Trophoblast cell (in vitro differentiated cells and primary cell): Measurements from ENCODE around the gene SLIT1.

ENCODE experiments used
- DNase-seq, 2 donors: peaks; one replicate each; pipeline ENCODE4 v3.0.0-alpha.2; 2016
- H2AFZ ChIP-seq: 2 replicates; pipeline ENCODE4 v1.6.1; 2013; ENCODE audit warnings: low read length, moderate library complexity, mild to moderate bottlenecking; ENCODE audit not compliant: insufficient read depth, poor library complexity
- H2AK5ac ChIP-seq: 2 replicates; pipeline ENCODE4 v1.6.1; 2013; ENCODE audit warnings: mild to moderate bottlenecking, low read length
- H2BK120ac ChIP-seq: 2 replicates; pipeline ENCODE4 v1.6.1; 2013; ENCODE audit warnings: low read length, mild to moderate bottlenecking, moderate library complexity; ENCODE audit not compliant: insufficient read depth, poor library complexity
- H2BK12ac ChIP-seq: 2 replicates; pipeline ENCODE4 v1.6.1; 2013; ENCODE audit warnings: mild to moderate bottlenecking, low read length, moderate library complexity
- H2BK5ac ChIP-seq: 2 replicates; pipeline ENCODE4 v1.6.1; 2013; ENCODE audit warnings: low read length, low read depth, moderate library complexity, mild to moderate bottlenecking; ENCODE audit not compliant: poor library complexity
- H3K14ac ChIP-seq: 2 replicates; pipeline ENCODE4 v1.6.1; 2013; ENCODE audit warnings: mild to moderate bottlenecking, low read length
- H3K18ac ChIP-seq: 2 replicates; pipeline ENCODE4 v1.6.1; 2013; ENCODE audit warnings: mild to moderate bottlenecking, low read length
- H3K23ac ChIP-seq: 2 replicates; pipeline ENCODE4 v1.6.1; 2013; ENCODE audit warnings: low read length
- H3K27ac ChIP-seq: 2 replicates; pipeline ENCODE4 v1.5.1; 2013; ENCODE audit warnings: low read depth, mild to moderate bottlenecking, inconsistent platforms, low read length, moderate library complexity
- H3K27me3 ChIP-seq: 2 replicates; pipeline ENCODE4 v1.6.1; 2013; ENCODE audit warnings: inconsistent platforms, mild to moderate bottlenecking, low read length, moderate library complexity; ENCODE audit not compliant: insufficient read depth
- H3K36me3 ChIP-seq, 2 experiments: 1 replicate in 1 of 2; 2 replicates in 1 of 2; pipeline ENCODE4 v1.6.1; 2013; ENCODE audit warnings: low read length in 2 of 2, mild to moderate bottlenecking in 2 of 2, moderate library complexity in 1 of 2; ENCODE audit not compliant: insufficient read depth in 2 of 2, control insufficient read depth in 1 of 2
- H3K4ac ChIP-seq: 2 replicates; pipeline ENCODE4 v1.6.1; 2013; ENCODE audit warnings: low read depth, mild to moderate bottlenecking, low read length, moderate library complexity
- H3K4me1 ChIP-seq, 2 experiments: 1 replicate in 1 of 2; 2 replicates in 1 of 2; pipeline ENCODE4 v1.6.1; 2013; ENCODE audit warnings: low read length in 2 of 2, mild to moderate bottlenecking in 2 of 2, moderate library complexity in 1 of 2; ENCODE audit not compliant: insufficient read depth in 2 of 2, control insufficient read depth in 1 of 2
- H3K4me2 ChIP-seq: 2 replicates; pipeline ENCODE4 v1.6.1; 2013; ENCODE audit warnings: inconsistent platforms, mild to moderate bottlenecking, low read length, moderate library complexity
- H3K4me3 ChIP-seq: 2 replicates; pipeline ENCODE4 v1.5.1; 2013; ENCODE audit warnings: mild to moderate bottlenecking, low read depth, low read length, inconsistent platforms
- H3K79me1 ChIP-seq: one replicate; pipeline ENCODE4 v1.6.1; 2013; ENCODE audit warnings: low read length
- H3K79me2 ChIP-seq: 2 replicates; pipeline ENCODE4 v1.6.1; 2013; ENCODE audit warnings: low read length, mild to moderate bottlenecking; ENCODE audit not compliant: control insufficient read depth, insufficient read depth, poor library complexity
- H3K9ac ChIP-seq: 2 replicates; pipeline ENCODE4 v1.6.1; 2013; ENCODE audit warnings: mild to moderate bottlenecking, low read length
- H3K9me3 ChIP-seq: 2 replicates; pipeline ENCODE4 v1.6.1; 2013; ENCODE audit warnings: low read depth, mild to moderate bottlenecking, control low read depth, inconsistent platforms, low read length; ENCODE audit not compliant: insufficient read depth
- H4K12ac ChIP-seq: 2 replicates; pipeline ENCODE4 v1.6.1; 2013; ENCODE audit warnings: low read depth, mild to moderate bottlenecking, low read length, moderate library complexity
- H4K8ac ChIP-seq: 2 replicates; pipeline ENCODE4 v1.6.1; 2013; ENCODE audit warnings: low read depth, mild to moderate bottlenecking, low read length, moderate library complexity
- H4K91ac ChIP-seq: one replicate; pipeline ENCODE4 v1.6.1; 2013; ENCODE audit warnings: low read depth, mild to moderate bottlenecking, low read length, moderate library complexity
- WGBS: extraction: QIAGEN DNeasy Blood & Tissue Kit; methylation state at CpG from one replicate; pipeline ENCODE4 v1.1.7; 2013; ENCODE audit warnings: missing lambda C conversion rate; ENCODE audit not compliant: insufficient read length, insufficient coverage; ENCODE audit errors: extremely low coverage; 5-methylcytosine and 5-hydroxymethylcytosine counted together

SLIT1 gene

DNA sequence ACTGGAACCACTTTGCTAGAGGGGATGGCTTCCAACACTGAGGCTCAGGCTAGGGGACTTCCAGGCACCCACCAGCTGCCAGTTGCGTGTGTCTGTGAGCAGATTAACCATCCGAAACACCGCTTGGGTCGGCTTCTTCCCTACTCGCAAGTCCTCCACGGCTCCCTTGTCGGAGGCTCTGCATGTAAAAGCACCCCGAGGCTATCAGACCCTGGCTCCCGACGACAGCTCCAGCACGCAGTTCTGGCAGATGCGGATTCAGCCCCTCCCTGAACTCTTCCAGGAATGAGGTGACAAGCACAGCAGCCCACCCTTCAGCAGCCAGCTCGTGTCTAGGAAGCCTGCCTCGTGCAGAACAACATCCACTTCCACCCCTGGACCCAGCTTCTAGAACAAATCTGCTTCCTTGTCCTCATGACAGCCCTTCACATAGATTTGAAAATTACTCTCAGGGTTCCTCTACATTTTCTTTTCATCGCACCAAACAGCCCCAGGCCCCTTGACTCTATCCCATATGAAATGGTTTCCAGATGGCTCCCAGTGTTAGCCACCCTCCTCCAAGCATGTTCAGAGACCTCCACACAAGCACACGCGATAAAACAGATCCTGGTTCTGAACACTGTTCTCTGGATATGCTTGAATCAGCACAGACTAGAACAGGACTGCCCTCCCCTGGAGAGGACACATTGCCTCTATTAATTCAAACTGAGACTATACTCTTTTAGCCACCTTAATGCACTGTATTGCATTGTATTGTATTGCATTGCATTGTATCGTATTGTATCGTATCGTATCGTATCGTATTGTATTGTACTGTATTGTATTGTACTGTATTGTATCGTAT, 44.6 kb downstream of the SLIT1 start:
- Histone ChIP-seq H4K8ac (no peak overlapping the region), H2BK5ac (no peak overlapping the region), H3K79me2 (no peaks in the 10 kb centered on the region), H2BK12ac (no peak overlapping the region), H3K4ac (no peak overlapping the region), H3K27ac (no peak overlapping the region), H2AFZ (no peak overlapping the region), H4K91ac (no peak overlapping the region), H3K4me2 (no peak overlapping the region), H3K23ac (no peak overlapping the region), H3K14ac (no peak overlapping the region), H3K27me3 (peaks cover 3% of the 10 kb centered on the region), H3K18ac (no peak overlapping the region), H3K36me3 (no peaks in the 10 kb centered on the region), H3K9ac (no peak overlapping the region), H3K4me3 (no peak overlapping the region), H2AK5ac (no peak overlapping the region), H3K79me1 (no peaks in the 10 kb centered on the region), H2BK120ac (no peak overlapping the region), H3K4me1 (peaks cover 0 to 3% of the 10 kb centered on the region in 2 experiments), H4K12ac (no peak overlapping the region), H3K9me3 (no peaks in the 10 kb centered on the region)
- DNase-seq: no peak
- no CpG with 5 or more reads among the region's 23 CpGs for WGBS

GRCh38 chr10:97140049-97140846, 45.5 kb downstream of the SLIT1 start:
- no peak overlapping the region for H3K23ac ChIP-seq
- peaks cover 3% of the 10 kb centered on the region for H3K27me3 ChIP-seq
- no peak overlapping the region for H3K4me2 ChIP-seq
- no peak overlapping the region for H3K4ac ChIP-seq
- H3K36me3 ChIP-seq: no peaks in the 10 kb centered on the region
- H4K8ac ChIP-seq: no peak overlapping the region
- no peak overlapping the region for H2BK120ac ChIP-seq
- no peak for DNase-seq
- peaks cover 0 to 3% of the 10 kb centered on the region in 2 experiments for H3K4me1 ChIP-seq
- H2BK12ac ChIP-seq: no peak overlapping the region
- H4K12ac ChIP-seq: no peak overlapping the region
- WGBS: no CpG with 5 or more reads among the region's 23 CpGs
- H3K27ac ChIP-seq: no peak overlapping the region
- H2AK5ac ChIP-seq: no peak overlapping the region
- no peak overlapping the region for H3K18ac ChIP-seq
- H3K9ac ChIP-seq: no peak overlapping the region
- H3K4me3 ChIP-seq: no peak overlapping the region
- H3K14ac ChIP-seq: no peak overlapping the region
- no peaks in the 10 kb centered on the region for H3K79me1 ChIP-seq
- H3K9me3 ChIP-seq: no peaks in the 10 kb centered on the region
- H2AFZ ChIP-seq: no peak overlapping the region
- no peak overlapping the region for H2BK5ac ChIP-seq
- H3K79me2 ChIP-seq: no peaks in the 10 kb centered on the region
- H4K91ac ChIP-seq: no peak overlapping the region

GRCh38 chr10:97139651-97140048, 46.1 kb downstream of the SLIT1 start:
- Histone ChIP-seq H2AFZ (no peak overlapping the region), H3K14ac (no peak overlapping the region), H2AK5ac (no peak overlapping the region), H3K4me3 (no peak overlapping the region), H4K91ac (no peak overlapping the region), H3K23ac (no peak overlapping the region), H3K4me2 (no peak overlapping the region), H3K27me3 (peaks cover 3% of the 10 kb centered on the region), H3K79me1 (no peaks in the 10 kb centered on the region), H4K8ac (no peak overlapping the region), H3K18ac (no peak overlapping the region), H3K36me3 (no peaks in the 10 kb centered on the region), H3K27ac (no peak overlapping the region), H2BK5ac (no peak overlapping the region), H3K4me1 (peaks cover 0 to 3% of the 10 kb centered on the region in 2 experiments), H3K9me3 (no peaks in the 10 kb centered on the region), H3K4ac (no peak overlapping the region), H2BK120ac (no peak overlapping the region), H2BK12ac (no peak overlapping the region), H4K12ac (no peak overlapping the region), H3K9ac (no peak overlapping the region), H3K79me2 (no peaks in the 10 kb centered on the region)
- no peak for DNase-seq
- WGBS: no CpG with 5 or more reads among the region's 6 CpGs

DNA sequence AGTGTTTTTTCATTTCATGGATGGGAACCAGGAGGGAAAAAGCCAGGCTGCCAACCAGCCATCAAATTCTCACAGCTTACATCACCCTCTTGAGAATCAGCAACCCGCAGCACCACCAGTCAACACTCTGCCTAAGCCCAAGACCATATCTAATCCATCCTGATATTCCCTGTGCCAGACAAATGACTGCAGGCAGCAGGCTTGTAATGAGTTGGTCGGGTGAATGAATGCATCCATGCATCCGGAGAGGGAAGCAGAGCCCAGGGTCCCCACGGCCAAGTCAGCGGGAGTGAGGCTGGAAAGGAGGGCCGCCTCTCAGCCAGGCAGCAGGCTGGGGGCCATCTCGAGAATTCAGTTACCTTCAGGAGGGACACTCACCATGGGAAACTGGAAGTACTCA, 46.9 kb downstream of the SLIT1 start:
- no CpG with 5 or more reads among the region's 7 CpGs for WGBS
- Histone ChIP-seq H3K23ac (no peak overlapping the region), H3K36me3 (no peaks in the 10 kb centered on the region), H2BK120ac (no peak overlapping the region), H2AK5ac (no peak overlapping the region), H3K4ac (no peak overlapping the region), H3K14ac (no peak overlapping the region), H3K4me2 (no peak overlapping the region), H3K9ac (no peak overlapping the region), H4K12ac (no peak overlapping the region), H3K79me1 (no peaks in the 10 kb centered on the region), H3K27me3 (peaks cover 3% of the 10 kb centered on the region), H3K27ac (no peak overlapping the region), H3K79me2 (no peaks in the 10 kb centered on the region), H3K9me3 (no peaks in the 10 kb centered on the region), H3K4me3 (no peak overlapping the region), H2BK12ac (no peak overlapping the region), H4K91ac (no peak overlapping the region), H2BK5ac (no peak overlapping the region), H2AFZ (no peak overlapping the region), H3K4me1 (peaks cover 0 to 3% of the 10 kb centered on the region in 2 experiments), H3K18ac (no peak overlapping the region), H4K8ac (no peak overlapping the region)
- DNase-seq: no peak
